Epithelial cell of esophagus (primary cell): ENCODE measurements around the gene ASF1B.

Source experiments
- DNase-seq: peaks from one replicate; pipeline ENCODE4 v3.0.0; 2010; ENCODE audit warnings: low read depth
- H3K4me3 ChIP-seq: 2 replicates; pipeline ENCODE4 v1.5.1; 2011; ENCODE audit warnings: mild to moderate bottlenecking, low read length, control low read depth
- CTCF ChIP-seq: IDR thresholded peaks from 2 replicates; pipeline ENCODE4 v1.5.1; 2011; ENCODE audit warnings: low read depth, mild to moderate bottlenecking, low read length, control low read depth, inconsistent platforms; ENCODE audit not compliant: insufficient read depth; ENCODE audit errors: missing control alignments

Gene ASF1B

DNA sequence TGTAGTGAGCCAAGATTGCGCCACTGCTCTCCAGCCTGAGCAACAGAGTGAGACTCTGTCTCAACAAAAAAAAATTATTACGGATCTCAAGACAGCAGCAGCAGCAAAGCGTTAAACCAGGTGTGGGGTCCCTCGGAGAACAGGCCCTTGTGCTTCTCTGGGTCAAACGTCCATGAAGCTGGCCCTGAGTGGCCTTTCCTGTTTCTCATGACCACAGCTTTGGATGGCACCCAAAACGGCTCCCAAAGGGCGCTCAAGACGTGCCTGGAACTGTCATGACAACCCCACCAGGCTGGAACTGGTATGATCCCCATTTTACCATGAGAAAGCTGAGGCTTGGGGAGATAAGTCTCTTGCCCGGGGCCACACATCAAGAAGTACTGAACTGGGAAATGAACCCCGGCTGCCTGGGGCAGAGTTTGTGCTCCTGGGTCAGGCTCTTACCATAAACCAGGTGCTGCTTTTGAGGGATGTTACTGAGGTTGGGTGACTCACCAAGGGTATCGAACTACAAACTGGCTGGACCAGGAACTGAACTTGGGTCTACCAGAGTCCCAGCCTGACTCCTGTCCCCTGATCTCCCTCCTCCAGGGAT is 34.2 kb downstream of the ASF1B start:
- no peak overlapping the region for H3K4me3 ChIP-seq
- TF ChIP-seq CTCF: no peak
- DNase-seq: peak; percentile 32

GRCh38 chr19:14101003-14101545 is 35.3 kb downstream of the ASF1B start:
- no peak overlapping the region for H3K4me3 ChIP-seq
- no peak for DNase-seq
- TF ChIP-seq CTCF: no peak

GRCh38 chr19:14097532-14098151 is 38.7 kb downstream of the ASF1B start:
- no peak overlapping the region for H3K4me3 ChIP-seq
- TF ChIP-seq CTCF: no peak
- no peak for DNase-seq

GRCh38 chr19:14096272-14096992 is 40.0 kb downstream of the ASF1B start:
- TF ChIP-seq CTCF: peak; percentile 10
- DNase-seq: no peak
- H3K4me3 ChIP-seq: no peak overlapping the region

GRCh38 chr19:14094854-14095253 is 41.5 kb downstream of the ASF1B start:
- DNase-seq: no peak
- H3K4me3 ChIP-seq: no peak overlapping the region
- no peak for TF ChIP-seq CTCF

- TF ChIP-seq CTCF: no peak
- no peak overlapping the region for H3K4me3 ChIP-seq
- DNase-seq: no peak
These were observed 43.1 kb downstream of the ASF1B start for GRCh38 chr19:14093117-14093823.
